A549 (cell line): ENCODE measurements around the gene ADGRL2. TPM values are rescaled to one million over a fixed set of nuclear protein-coding genes. Genes with fewer than 3 reads are reported as not detected.

Experiments used
- ATAC-seq, 2 experiments: fragments of 200-7000 bp in 1 of 2; fragments of >200 bp in 1 of 2; cut with Nextera tagmentation in 1 of 2; cut with Tn5 transposase in 1 of 2; 3 replicates each; pipeline versions ENCODE4 v1.8.0 to v1.9.1; 2018 to 2020; ENCODE audit warnings: mild to moderate bottlenecking in 1 of 2, moderate library complexity in 1 of 2
- CTCF ChIA-PET: fragments of 300-600 bp; sonication (Branson Sonifier 250); formaldehyde crosslinking; extraction: SDS; loops from one replicate; lab custom pipeline; 2021; ENCODE audit warnings: antibody characterized with exemption, inconsistent platforms; lab: Yijun Ruan, JAX
- POLR2A ChIA-PET: fragments of 350-600 bp; formaldehyde crosslinking; extraction: SDS; loops from one replicate; lab custom pipeline; 2021; ENCODE audit warnings: antibody characterized with exemption, inconsistent platforms; lab: Yijun Ruan, JAX
- DNase-seq, 2 experiments: peaks; one replicate each; pipeline versions ENCODE4 v3.0.0 to v3.0.0-alpha.2; 2011 to 2016; ENCODE audit warnings: low read depth in 1 of 2, low spot score in 1 of 2
- FAIRE-seq: peaks from 2 replicates; lab custom pipeline; 2011; peaks lifted over from hg19 to GRCh38; lab: Jason Lieb, UNC
- H3K27ac ChIP-seq, 2 experiments: fragments of >200 bp; sonication (Bioruptor Twin); formaldehyde crosslinking; 3 replicates each; pipeline ENCODE4 v1.5.1; 2016 to 2017
- H3K4me1 ChIP-seq: fragments of >200 bp; sonication (Bioruptor Twin); formaldehyde crosslinking; 3 replicates; pipeline ENCODE4 v1.6.1; 2016
- H3K4me2 ChIP-seq: fragments of >200 bp; sonication (Bioruptor Twin); formaldehyde crosslinking; 3 replicates; pipeline ENCODE4 v1.6.1; 2016
- H3K4me3 ChIP-seq: fragments of >200 bp; sonication (Bioruptor Twin); formaldehyde crosslinking; 3 replicates; pipeline ENCODE4 v1.5.1; 2016
- H3K9me3 ChIP-seq: fragments of >200 bp; sonication (Bioruptor Twin); formaldehyde crosslinking; 3 replicates; pipeline ENCODE4 v1.6.1; 2016
- CBX2 ChIP-seq: fragments of 200-600 bp; sonication (generic); IDR thresholded peaks from 2 replicates; pipeline ENCODE4 v1.6.1; 2016; ENCODE audit warnings: low read depth, mild to moderate bottlenecking, borderline replicate concordance
- CBX8 ChIP-seq: fragments of 200-600 bp; sonication (generic); IDR thresholded peaks from 2 replicates; pipeline ENCODE4 v1.6.1; 2016
- CHD2 ChIP-seq: fragments of 150-350 bp; IDR thresholded peaks from 2 replicates; pipeline ENCODE4 v1.6.1; 2014; ENCODE audit warnings: low read length; ENCODE audit not compliant: partially characterized antibody
- EHMT2 ChIP-seq: fragments of 200-600 bp; sonication (generic); IDR thresholded peaks from 2 replicates; pipeline ENCODE4 v1.6.1; 2016; ENCODE audit warnings: antibody characterized with exemption, low read depth, mild to moderate bottlenecking, moderate library complexity
- ESRRA ChIP-seq: fragments of 150-350 bp; IDR thresholded peaks from 2 replicates; pipeline ENCODE4 v1.6.1; 2014; ENCODE audit warnings: mild to moderate bottlenecking, low read length, borderline replicate concordance
- FOSL2 ChIP-seq, 2 experiments: fragments of 450-650 bp in 1 of 2; fragments of >200 bp in 1 of 2; sonication (Bioruptor Twin) in 1 of 2; formaldehyde crosslinking; IDR thresholded peaks; 2 replicates each; pipeline versions ENCODE4 v1.5.0 to v1.6.1; 2016 to 2020; ENCODE audit warnings: mild to moderate bottlenecking in 1 of 2, moderate library complexity in 1 of 2
- GATA3 ChIP-seq: IDR thresholded peaks from 2 replicates; pipeline ENCODE4 v1.6.1; 2012; ENCODE audit warnings: borderline replicate concordance
- HDAC2 ChIP-seq: fragments of 200-600 bp; sonication (generic); IDR thresholded peaks from 2 replicates; pipeline ENCODE4 v1.6.1; 2016
- HEYL ChIP-seq: fragments of 250-450 bp; sonication (Bioruptor Pico); IDR thresholded peaks from 2 replicates; pipeline ENCODE4 v1.8.0; 2021; ENCODE audit warnings: mild to moderate bottlenecking, moderate library complexity
- HOXA7 ChIP-seq: fragments of 250-450 bp; sonication (Bioruptor Pico); IDR thresholded peaks from 2 replicates; pipeline ENCODE4 v1.5.0; 2020; ENCODE audit warnings: mild to moderate bottlenecking, moderate library complexity
- HOXB13 ChIP-seq: fragments of 250-450 bp; sonication (Bioruptor Pico); IDR thresholded peaks from 2 replicates; pipeline ENCODE4 v1.5.0; 2020; ENCODE audit warnings: low read depth, mild to moderate bottlenecking, moderate library complexity
- JUN ChIP-seq, 2 experiments: fragments of >200 bp; sonication (Bioruptor Twin); formaldehyde crosslinking; IDR thresholded peaks; 2 replicates in 1 of 2; 3 replicates in 1 of 2; pipeline ENCODE4 v1.6.1; 2016 to 2017
- KDM1A ChIP-seq: fragments of 200-600 bp; sonication (generic); IDR thresholded peaks from 2 replicates; pipeline ENCODE4 v1.6.1; 2016; ENCODE audit warnings: low read depth, mild to moderate bottlenecking
- MAFK ChIP-seq: fragments of 450-650 bp; IDR thresholded peaks from 2 replicates; pipeline ENCODE4 v1.6.1; 2014; ENCODE audit not compliant: partially characterized antibody
- MAZ ChIP-seq: fragments of 150-350 bp; IDR thresholded peaks from 2 replicates; pipeline ENCODE4 v1.6.1; 2014; ENCODE audit warnings: antibody characterized with exemption, low read depth, low read length, borderline replicate concordance
- NFE2L2 ChIP-seq: fragments of 150-350 bp; conservative IDR thresholded peaks from 2 replicates; pipeline ENCODE4 v1.6.1; 2014; ENCODE audit warnings: low read length
- POLR2A ChIP-seq: IDR thresholded peaks from 2 replicates; pipeline ENCODE4 v1.6.1; 2012; ENCODE audit warnings: mild to moderate bottlenecking, low read length
- RAD21 ChIP-seq, 2 experiments: fragments of >200 bp in 1 of 2; sonication (Bioruptor Twin) in 1 of 2; formaldehyde crosslinking in 1 of 2; IDR thresholded peaks in 1 of 2; conservative IDR thresholded peaks in 1 of 2; 2 replicates in 1 of 2; 3 replicates in 1 of 2; pipeline ENCODE4 v1.6.1; 2012 to 2018; ENCODE audit warnings: inconsistent platforms in 1 of 2
- RCOR1 ChIP-seq: fragments of 150-350 bp; IDR thresholded peaks from 2 replicates; pipeline ENCODE4 v1.6.1; 2014; ENCODE audit warnings: antibody characterized with exemption, low read length, low read depth
- RNF2 ChIP-seq: fragments of 200-600 bp; sonication (generic); IDR thresholded peaks from 2 replicates; pipeline ENCODE4 v1.6.1; 2016; ENCODE audit warnings: low read depth, mild to moderate bottlenecking, antibody characterized with exemption, moderate library complexity, borderline replicate concordance
- TFCP2L1 ChIP-seq: fragments of 250-450 bp; sonication (Bioruptor Pico); IDR thresholded peaks from 2 replicates; pipeline ENCODE4 v1.5.0; 2021; ENCODE audit warnings: mild to moderate bottlenecking
- ZC3H11A ChIP-seq: fragments of 450-650 bp; IDR thresholded peaks from 2 replicates; pipeline ENCODE4 v1.6.1; 2014; ENCODE audit warnings: antibody characterized with exemption, mild to moderate bottlenecking
- WGBS: methylation state at CpG from one replicate; pipeline ENCODE4 v1.1.6; 2017; ENCODE audit errors: missing lambda C conversion rate; 5-methylcytosine and 5-hydroxymethylcytosine counted together
- polyA plus RNA-seq, 4 experiments: library from polyadenylated mRNA; depleted of rRNA in 3 of 4; stranded (reverse); fragments of >200 nt; fragmentation: RNase III in 1 of 4; extraction: RNeasy Plus Mini Kit Qiagen cat#74134 plus additional on column Dnase treatment in 1 of 4; gene quantifications; 2 replicates in 3 of 4; 3 replicates in 1 of 4; pipeline ENCODE4 v1.2.3, GENCODE V29; 2011 to 2017
- TF ChIP-seq, protein P1 (sequence below): IDR thresholded peaks from 2 replicates; pipeline ENCODE4 v1.6.1; 2012
- TF ChIP-seq, protein P2 (sequence below): IDR thresholded peaks from 2 replicates; pipeline ENCODE4 v1.6.1; 2012; ENCODE audit warnings: low read depth, borderline replicate concordance
- TF ChIP-seq, protein P3 (sequence below): fragments of 150-350 bp; IDR thresholded peaks from 2 replicates; pipeline ENCODE4 v1.6.1; 2014; ENCODE audit warnings: low read depth, mild to moderate bottlenecking, low read length
- TF ChIP-seq, protein P4 (sequence below): fragments of 250-450 bp; sonication (Bioruptor Pico); IDR thresholded peaks from 2 replicates; pipeline ENCODE4 v1.5.0; 2021; ENCODE audit warnings: mild to moderate bottlenecking, moderate library complexity, borderline replicate concordance
- TF ChIP-seq, protein P5 (sequence below): fragments of 450-650 bp; IDR thresholded peaks from 2 replicates; pipeline ENCODE4 v1.6.1; 2014; ENCODE audit warnings: antibody characterized with exemption
- TF ChIP-seq, protein P6 (sequence below): fragments of 250-450 bp; sonication (Bioruptor Pico); IDR thresholded peaks from 2 replicates; pipeline ENCODE4 v1.5.0; 2020; ENCODE audit warnings: low read depth, mild to moderate bottlenecking, moderate library complexity

Gene ADGRL2
- polyA plus RNA-seq, 2 of the 4 experiments (the other 2 are of a cell fraction): 12.8 to 24.1 TPM

DNA sequence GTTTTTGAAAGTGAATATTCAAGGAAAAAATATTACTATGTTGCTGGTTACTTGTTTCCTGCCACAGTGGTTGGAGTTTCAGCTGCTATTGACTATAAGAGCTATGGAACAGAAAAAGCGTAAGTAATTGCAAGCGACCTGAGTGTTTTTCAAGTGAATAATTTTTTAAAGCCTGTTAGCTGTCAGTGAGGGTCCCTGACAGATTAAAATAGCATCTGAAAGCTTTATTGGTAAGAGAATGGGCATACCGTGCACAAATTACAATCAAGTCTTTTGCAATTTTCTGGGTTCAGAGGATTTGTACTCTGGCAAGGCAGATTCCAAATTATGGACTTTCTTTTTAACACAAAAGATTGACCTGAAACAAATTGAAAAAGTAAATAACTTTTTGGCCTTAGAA lies 169.7 kb downstream of the ADGRL2 start:
- no peak overlapping the region for H3K4me3 ChIP-seq
- H3K27ac ChIP-seq: no peak overlapping the region
- H3K4me2 ChIP-seq: no peak overlapping the region
- FAIRE-seq (no peak), ATAC-seq (no peak), DNase-seq (no peak)
- CTCF ChIA-PET: interaction anchor here (0.6 kb wide), 1 partner anchor 297 kb away, joined by 3 read pairs; no protein-coding TSS in a partner anchor
- POLR2A ChIA-PET: no interaction called here
- no peaks in the 10 kb centered on the region for H3K9me3 ChIP-seq
- 84% methylated on average over 3 of the region's 3 CpGs for WGBS
- H3K4me1 ChIP-seq: no peaks in the 10 kb centered on the region
- TF ChIP-seq RNF2: no peak
- TF ChIP-seq MAZ: no peak
- no peak for TF ChIP-seq POLR2A
- no peak for TF ChIP-seq TFCP2L1 (CRISPR knock-in tag)
- no peak for TF ChIP-seq HEYL (CRISPR knock-in tag)
- TF ChIP-seq KDM1A: no peak
- no peak for TF ChIP-seq HOXB13 (CRISPR knock-in tag)
- TF ChIP-seq, protein P1, sequence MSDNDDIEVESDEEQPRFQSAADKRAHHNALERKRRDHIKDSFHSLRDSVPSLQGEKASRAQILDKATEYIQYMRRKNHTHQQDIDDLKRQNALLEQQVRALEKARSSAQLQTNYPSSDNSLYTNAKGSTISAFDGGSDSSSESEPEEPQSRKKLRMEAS: no peak
- no peak for TF ChIP-seq HDAC2
- TF ChIP-seq, protein P2, sequence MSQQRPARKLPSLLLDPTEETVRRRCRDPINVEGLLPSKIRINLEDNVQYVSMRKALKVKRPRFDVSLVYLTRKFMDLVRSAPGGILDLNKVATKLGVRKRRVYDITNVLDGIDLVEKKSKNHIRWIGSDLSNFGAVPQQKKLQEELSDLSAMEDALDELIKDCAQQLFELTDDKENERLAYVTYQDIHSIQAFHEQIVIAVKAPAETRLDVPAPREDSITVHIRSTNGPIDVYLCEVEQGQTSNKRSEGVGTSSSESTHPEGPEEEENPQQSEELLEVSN: no peak
- TF ChIP-seq, protein P3, sequence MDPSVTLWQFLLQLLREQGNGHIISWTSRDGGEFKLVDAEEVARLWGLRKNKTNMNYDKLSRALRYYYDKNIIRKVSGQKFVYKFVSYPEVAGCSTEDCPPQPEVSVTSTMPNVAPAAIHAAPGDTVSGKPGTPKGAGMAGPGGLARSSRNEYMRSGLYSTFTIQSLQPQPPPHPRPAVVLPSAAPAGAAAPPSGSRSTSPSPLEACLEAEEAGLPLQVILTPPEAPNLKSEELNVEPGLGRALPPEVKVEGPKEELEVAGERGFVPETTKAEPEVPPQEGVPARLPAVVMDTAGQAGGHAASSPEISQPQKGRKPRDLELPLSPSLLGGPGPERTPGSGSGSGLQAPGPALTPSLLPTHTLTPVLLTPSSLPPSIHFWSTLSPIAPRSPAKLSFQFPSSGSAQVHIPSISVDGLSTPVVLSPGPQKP: no peak
- no peak for TF ChIP-seq JUN (IDR thresholded peaks at IDR 0.05)
- TF ChIP-seq FOSL2 (IDR thresholded peaks at IDR 0.05): no peak
- TF ChIP-seq FOSL2 (CRISPR knock-in tag; IDR thresholded peaks at IDR 0.05): no peak
- TF ChIP-seq, protein P4, sequence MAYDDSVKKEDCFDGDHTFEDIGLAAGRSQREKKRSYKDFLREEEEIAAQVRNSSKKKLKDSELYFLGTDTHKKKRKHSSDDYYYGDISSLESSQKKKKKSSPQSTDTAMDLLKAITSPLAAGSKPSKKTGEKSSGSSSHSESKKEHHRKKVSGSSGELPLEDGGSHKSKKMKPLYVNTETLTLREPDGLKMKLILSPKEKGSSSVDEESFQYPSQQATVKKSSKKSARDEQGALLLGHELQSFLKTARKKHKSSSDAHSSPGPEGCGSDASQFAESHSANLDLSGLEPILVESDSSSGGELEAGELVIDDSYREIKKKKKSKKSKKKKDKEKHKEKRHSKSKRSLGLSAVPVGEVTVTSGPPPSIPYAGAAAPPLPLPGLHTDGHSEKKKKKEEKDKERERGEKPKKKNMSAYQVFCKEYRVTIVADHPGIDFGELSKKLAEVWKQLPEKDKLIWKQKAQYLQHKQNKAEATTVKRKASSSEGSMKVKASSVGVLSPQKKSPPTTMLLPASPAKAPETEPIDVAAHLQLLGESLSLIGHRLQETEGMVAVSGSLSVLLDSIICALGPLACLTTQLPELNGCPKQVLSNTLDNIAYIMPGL (CRISPR knock-in tag): no peak
- TF ChIP-seq ESRRA: no peak
- TF ChIP-seq, protein P5, sequence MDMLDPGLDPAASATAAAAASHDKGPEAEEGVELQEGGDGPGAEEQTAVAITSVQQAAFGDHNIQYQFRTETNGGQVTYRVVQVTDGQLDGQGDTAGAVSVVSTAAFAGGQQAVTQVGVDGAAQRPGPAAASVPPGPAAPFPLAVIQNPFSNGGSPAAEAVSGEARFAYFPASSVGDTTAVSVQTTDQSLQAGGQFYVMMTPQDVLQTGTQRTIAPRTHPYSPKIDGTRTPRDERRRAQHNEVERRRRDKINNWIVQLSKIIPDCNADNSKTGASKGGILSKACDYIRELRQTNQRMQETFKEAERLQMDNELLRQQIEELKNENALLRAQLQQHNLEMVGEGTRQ: no peak
- no peak for TF ChIP-seq NFE2L2
- no peak for TF ChIP-seq CBX8
- TF ChIP-seq RCOR1: no peak

DNA sequence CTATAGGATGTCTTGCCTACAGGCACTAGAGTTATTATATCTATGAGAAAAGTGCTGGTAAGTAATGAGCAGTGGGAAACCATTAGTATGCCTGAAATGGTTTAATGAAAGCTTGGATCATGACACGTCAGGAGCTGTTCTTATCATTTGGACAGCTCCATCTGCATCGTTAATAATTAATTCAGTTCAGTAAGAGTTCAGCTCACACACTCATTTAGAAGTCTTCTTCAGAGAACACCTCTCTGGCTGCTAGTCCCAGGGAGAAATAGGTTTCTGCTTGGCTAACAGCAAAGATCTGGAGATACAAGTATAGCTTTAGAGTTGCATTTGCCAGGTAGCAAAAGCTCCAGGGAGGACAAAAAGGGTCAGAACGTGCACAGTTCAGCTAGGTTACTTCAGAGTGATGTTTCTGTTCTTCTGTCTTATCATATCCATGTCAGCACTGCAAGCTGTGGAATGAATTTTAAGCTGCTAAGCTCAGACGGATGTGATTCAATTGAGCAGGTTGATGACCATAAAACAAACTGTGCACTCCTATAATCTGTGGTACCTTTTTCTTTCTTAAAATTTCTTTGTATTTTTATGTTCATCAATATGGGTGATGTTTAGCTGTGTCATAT lies 173.6 kb downstream of the ADGRL2 start:
- no peak overlapping the region for H3K4me3 ChIP-seq
- POLR2A ChIA-PET: no interaction called here
- ATAC-seq: no peak
- TF ChIP-seq HOXA7: no peak
- TF ChIP-seq, protein P6, sequence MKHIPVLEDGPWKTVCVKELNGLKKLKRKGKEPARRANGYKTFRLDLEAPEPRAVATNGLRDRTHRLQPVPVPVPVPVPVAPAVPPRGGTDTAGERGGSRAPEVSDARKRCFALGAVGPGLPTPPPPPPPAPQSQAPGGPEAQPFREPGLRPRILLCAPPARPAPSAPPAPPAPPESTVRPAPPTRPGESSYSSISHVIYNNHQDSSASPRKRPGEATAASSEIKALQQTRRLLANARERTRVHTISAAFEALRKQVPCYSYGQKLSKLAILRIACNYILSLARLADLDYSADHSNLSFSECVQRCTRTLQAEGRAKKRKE: no peak
- TF ChIP-seq TFCP2L1 (CRISPR knock-in tag): no peak
- no peak for TF ChIP-seq CBX2
- TF ChIP-seq ESRRA: no peak
- TF ChIP-seq HDAC2: no peak
- no peak for TF ChIP-seq RAD21 (conservative IDR thresholded peaks at IDR 0.05 in 1 of 2, IDR thresholded peaks at IDR 0.05 in 1 of 2)
- TF ChIP-seq MAFK: no peak
- no peak for TF ChIP-seq GATA3
- no peak for TF ChIP-seq EHMT2
- no peak for TF ChIP-seq ZC3H11A
- TF ChIP-seq NFE2L2: no peak
- no peak for TF ChIP-seq CHD2
- no peak for TF ChIP-seq RNF2
- TF ChIP-seq, all 56 proteins: peak for 0
- Histone ChIP-seq H3K4me2 (no peak overlapping the region), H3K4me1 (no peaks in the 10 kb centered on the region), H3K9me3 (no peaks in the 10 kb centered on the region), H3K27ac (no peak overlapping the region)
- CTCF ChIA-PET: no interaction called here
- FAIRE-seq: no peak
- no peak for DNase-seq
- WGBS: 57% methylated on average over 4 of the region's 4 CpGs
